ENCODE data around the gene TMEM151A. TPM values are rescaled to one million over a fixed set of nuclear protein-coding genes. Genes with fewer than 3 reads are reported as not detected.
"Not testable (repeated sequence)": the region's sequence is repeated elsewhere in the genome, so short reads cannot be mapped to it uniquely, and the experiment has no call there.

The TMEM151A gene
- polyA plus RNA-seq, 3 donors from 2014 or later = not detected

DNA sequence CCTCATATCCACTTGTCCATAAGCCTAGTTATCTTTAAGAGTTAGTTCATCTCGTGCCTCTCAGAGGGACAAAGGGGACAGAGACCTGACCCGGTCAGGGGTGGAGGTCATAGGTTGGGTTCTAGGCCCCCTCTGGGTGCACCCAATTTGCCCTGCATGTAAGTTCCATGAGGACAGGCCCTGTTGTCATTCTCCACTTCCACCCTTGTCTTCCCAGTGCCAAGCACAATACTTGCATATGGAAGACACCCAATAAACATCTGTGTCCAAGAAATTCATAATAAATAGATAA lies 1.4 kb upstream of the TMEM151A start:
- Mint-ChIP-seq H3K27ac (no peak overlapping the region), H3K36me3 (peaks cover 0 to 4% (median 3%) of the 10 kb centered on the region in 3 donors), H3K9me3 (peaks cover 0 to 2% (median 0%) of the 10 kb centered on the region in 6 donors), H3K4me1 (peaks cover 35 to 37% of the 10 kb centered on the region in 2 donors), H3K4me3 (peak overlapping the region; percentile 86 to 94 (median 92)), H3K27me3 (ENCODE audit: low read depth in 3 of 3) (peaks cover 10 to 21% (median 15%) of the 10 kb centered on the region in 3 donors)
- DNase-seq = no peak

- peaks cover 35 to 37% of the 10 kb centered on the region in 2 donors for H3K4me1 Mint-ChIP-seq
- no peak overlapping the region for H3K4me3 Mint-ChIP-seq
- peaks cover 0 to 2% (median 0%) of the 10 kb centered on the region in 6 donors for H3K9me3 Mint-ChIP-seq
- no peak for DNase-seq
- H3K27ac Mint-ChIP-seq = no peak overlapping the region
- H3K27me3 Mint-ChIP-seq (ENCODE audit: low read depth in 3 of 3) = peaks cover 10 to 21% (median 15%) of the 10 kb centered on the region in 3 donors
- H3K36me3 Mint-ChIP-seq = peaks cover 0 to 4% (median 3%) of the 10 kb centered on the region in 3 donors
These were observed 390 bp upstream of the TMEM151A start for GRCh38 chr11:66291303-66291705.

DNA sequence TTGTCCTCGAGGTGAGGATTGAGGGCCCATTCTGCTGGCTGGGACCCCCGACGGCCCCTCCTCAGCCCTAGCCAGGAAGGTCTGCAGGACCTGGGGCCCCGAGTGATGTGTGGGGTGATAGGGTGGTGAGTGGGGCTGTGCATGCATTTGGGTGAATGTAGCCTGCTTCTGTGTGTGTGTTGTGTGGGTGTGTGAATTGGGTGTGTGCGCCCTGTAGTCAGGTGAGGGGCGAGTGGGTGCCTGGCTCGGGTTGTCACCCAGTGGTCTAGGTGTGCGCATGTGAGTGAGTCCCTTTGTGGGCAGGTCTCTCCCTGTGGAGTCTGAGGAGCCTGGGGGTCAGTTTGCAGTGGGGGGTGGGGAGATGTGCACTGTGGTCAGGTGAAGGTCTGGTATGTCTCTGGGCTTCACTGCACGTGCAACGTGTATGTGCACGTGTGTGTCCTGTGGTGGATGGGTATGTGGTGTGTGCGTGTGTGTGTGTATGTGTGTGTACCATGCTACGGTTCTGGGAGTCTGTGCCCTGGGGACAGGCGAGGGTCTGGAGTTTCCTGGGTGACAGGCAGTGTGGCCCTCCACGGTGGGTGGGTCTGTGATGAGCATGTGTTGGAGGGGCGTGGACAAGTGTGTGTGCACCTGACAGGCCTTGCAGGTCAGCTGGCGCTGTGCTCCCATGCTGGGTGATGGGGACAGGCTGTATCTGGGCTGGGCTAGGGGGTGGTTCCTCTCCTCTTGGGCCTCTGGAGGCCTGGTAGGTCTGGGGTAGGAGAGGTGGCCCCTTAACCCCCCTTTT lies 1.0 kb downstream of the TMEM151A start:
- H3K9me3 Mint-ChIP-seq = peaks cover 0 to 2% (median 0%) of the 10 kb centered on the region in 6 donors
- peak overlapping the region in 4 of 5 donors; percentile 18 to 61 (median 40) for H3K4me3 Mint-ChIP-seq
- DNase-seq = no peak
- H3K27me3 Mint-ChIP-seq (ENCODE audit: low read depth in 3 of 3) = peaks cover 11 to 21% (median 17%) of the 10 kb centered on the region in 3 donors
- H3K27ac Mint-ChIP-seq = no peak overlapping the region
- H3K36me3 Mint-ChIP-seq = peaks cover 0 to 4% (median 3%) of the 10 kb centered on the region in 3 donors
- peaks cover 28 to 32% of the 10 kb centered on the region in 2 donors for H3K4me1 Mint-ChIP-seq

GRCh38 chr11:66293352-66293751 lies 1.7 kb downstream of the TMEM151A start:
- H3K9me3 Mint-ChIP-seq = peaks cover 0 to 2% (median 0%) of the 10 kb centered on the region in 6 donors
- peaks cover 0 to 4% (median 3%) of the 10 kb centered on the region in 3 donors for H3K36me3 Mint-ChIP-seq
- no peak for DNase-seq
- peaks cover 25 to 27% of the 10 kb centered on the region in 2 donors for H3K4me1 Mint-ChIP-seq
- H3K27ac Mint-ChIP-seq = no peak overlapping the region
- peak overlapping the region in 1 of 5 donors; percentile 38 for H3K4me3 Mint-ChIP-seq
- peaks cover 11 to 20% (median 19%) of the 10 kb centered on the region in 3 donors for H3K27me3 Mint-ChIP-seq (ENCODE audit: low read depth in 3 of 3)

- no peak for DNase-seq
- H3K4me3 Mint-ChIP-seq = no peak overlapping the region
- peaks cover 0 to 2% (median 0%) of the 10 kb centered on the region in 6 donors for H3K9me3 Mint-ChIP-seq
- H3K4me1 Mint-ChIP-seq = peaks cover 22 to 25% of the 10 kb centered on the region in 2 donors
- no peak overlapping the region for H3K27ac Mint-ChIP-seq
- H3K36me3 Mint-ChIP-seq = peaks cover 0 to 4% (median 3%) of the 10 kb centered on the region in 3 donors
- H3K27me3 Mint-ChIP-seq (ENCODE audit: low read depth in 3 of 3) = peaks cover 10 to 18% (median 17%) of the 10 kb centered on the region in 3 donors
These were observed 2.3 kb downstream of the TMEM151A start for GRCh38 chr11:66293777-66294625.

GRCh38 chr11:66294626-66295620 lies 3.2 kb downstream of the TMEM151A start:
- Mint-ChIP-seq H3K4me1 (peaks cover 12 to 16% of the 10 kb centered on the region in 2 donors), H3K27me3 (ENCODE audit: low read depth in 3 of 3) (peaks cover 4 to 15% (median 8%) of the 10 kb centered on the region in 3 donors), H3K4me3 (no peak overlapping the region), H3K27ac (no peak overlapping the region), H3K36me3 (peaks cover 0 to 4% (median 0%) of the 10 kb centered on the region in 3 donors), H3K9me3 (peaks cover 0 to 2% (median 0%) of the 10 kb centered on the region in 6 donors)
- DNase-seq = no peak

GRCh38 chr11:66297610-66298009 lies 5.9 kb downstream of the TMEM151A start:
- Mint-ChIP-seq H3K9me3 (peaks cover 0 to 2% (median 0%) of the 10 kb centered on the region in 6 donors), H3K27me3 (ENCODE audit: low read depth in 3 of 3) (peaks cover 4 to 7% (median 6%) of the 10 kb centered on the region in 3 donors), H3K4me3 (no peak overlapping the region), H3K27ac (no peak overlapping the region), H3K36me3 (peaks cover 0 to 3% (median under 1%) of the 10 kb centered on the region in 3 donors), H3K4me1 (peaks cover 0 to 4% of the 10 kb centered on the region in 2 donors)
- no peak for DNase-seq

- no peaks in the 10 kb centered on the region for H3K4me1 Mint-ChIP-seq
- no peak overlapping the region for H3K27ac Mint-ChIP-seq
- no peak for DNase-seq
- H3K27me3 Mint-ChIP-seq (ENCODE audit: low read depth in 3 of 3) = peaks cover 1 to 4% (median 2%) of the 10 kb centered on the region in 3 donors
- peaks cover 0 to 2% (median 0%) of the 10 kb centered on the region in 6 donors for H3K9me3 Mint-ChIP-seq
- H3K36me3 Mint-ChIP-seq = peaks cover 0 to 3% (median 0%) of the 10 kb centered on the region in 3 donors
- no peak overlapping the region for H3K4me3 Mint-ChIP-seq
These were observed 7.5 kb downstream of the TMEM151A start for GRCh38 chr11:66299186-66299585.

DNA sequence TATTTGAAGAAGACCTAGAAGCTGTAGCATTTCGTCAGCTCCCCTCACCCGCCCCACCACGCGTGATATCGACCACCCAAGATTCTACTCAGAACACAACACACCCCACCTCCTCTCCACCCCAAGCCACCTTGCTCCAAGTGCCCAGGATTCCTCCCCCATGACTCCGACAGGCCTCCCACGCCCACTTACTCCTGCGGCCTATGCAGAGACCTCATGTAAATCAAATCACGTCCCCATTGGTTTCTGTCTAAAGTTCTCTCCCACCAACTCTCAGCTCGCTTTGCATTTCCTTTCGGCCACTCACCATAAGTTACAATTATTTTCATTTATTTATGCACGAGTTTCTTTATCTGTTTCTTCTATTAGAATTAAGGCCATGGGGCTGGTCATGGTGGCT lies 11.0 kb downstream of the TMEM151A start:
- Mint-ChIP-seq H3K9me3 (no peaks in the 10 kb centered on the region), H3K27ac (no peak overlapping the region), H3K27me3 (ENCODE audit: low read depth in 3 of 3) (peaks cover 0 to 7% (median 4%) of the 10 kb centered on the region in 3 donors), H3K4me1 (no peaks in the 10 kb centered on the region), H3K36me3 (peaks cover 0 to 3% (median 0%) of the 10 kb centered on the region in 3 donors), H3K4me3 (no peak overlapping the region)
- DNase-seq = no peak

DNA sequence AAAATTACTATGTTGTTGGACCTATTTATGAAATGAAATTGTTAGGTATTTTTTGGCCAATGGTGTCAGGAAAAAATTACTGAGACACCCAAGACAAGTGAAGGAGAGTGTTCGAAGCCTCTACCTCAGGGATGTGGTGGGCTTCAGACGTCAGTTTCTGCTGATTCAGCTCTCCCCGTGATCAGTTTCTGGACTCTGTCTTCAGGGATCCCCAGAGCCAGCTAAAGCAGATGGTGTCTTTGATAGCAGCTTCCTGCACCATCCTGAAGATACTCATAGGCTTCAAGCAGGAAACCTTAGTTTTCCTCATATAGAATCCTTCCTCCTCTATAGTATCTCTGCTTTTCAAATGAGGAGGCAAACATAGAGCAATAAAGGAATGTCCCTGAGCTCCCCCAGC lies 17.8 kb downstream of the TMEM151A start:
- Mint-ChIP-seq H3K27ac (no peak overlapping the region), H3K9me3 (no peaks in the 10 kb centered on the region), H3K4me1 (peaks cover 10 to 11% of the 10 kb centered on the region in 2 donors), H3K36me3 (no peaks in the 10 kb centered on the region), H3K27me3 (ENCODE audit: low read depth in 3 of 3) (peaks cover 7 to 12% (median 9%) of the 10 kb centered on the region in 3 donors), H3K4me3 (no peak overlapping the region)
- no peak for DNase-seq

GRCh38 chr11:66310324-66310723 lies 18.6 kb downstream of the TMEM151A start:
- Mint-ChIP-seq H3K4me3 (no peak overlapping the region), H3K27me3 (ENCODE audit: low read depth in 3 of 3) (peaks cover 8 to 11% (median 9%) of the 10 kb centered on the region in 3 donors), H3K4me1 (peaks cover 11% of the 10 kb centered on the region in 2 donors), H3K27ac (no peak overlapping the region), H3K9me3 (no peaks in the 10 kb centered on the region), H3K36me3 (no peaks in the 10 kb centered on the region)
- DNase-seq = no peak

DNA sequence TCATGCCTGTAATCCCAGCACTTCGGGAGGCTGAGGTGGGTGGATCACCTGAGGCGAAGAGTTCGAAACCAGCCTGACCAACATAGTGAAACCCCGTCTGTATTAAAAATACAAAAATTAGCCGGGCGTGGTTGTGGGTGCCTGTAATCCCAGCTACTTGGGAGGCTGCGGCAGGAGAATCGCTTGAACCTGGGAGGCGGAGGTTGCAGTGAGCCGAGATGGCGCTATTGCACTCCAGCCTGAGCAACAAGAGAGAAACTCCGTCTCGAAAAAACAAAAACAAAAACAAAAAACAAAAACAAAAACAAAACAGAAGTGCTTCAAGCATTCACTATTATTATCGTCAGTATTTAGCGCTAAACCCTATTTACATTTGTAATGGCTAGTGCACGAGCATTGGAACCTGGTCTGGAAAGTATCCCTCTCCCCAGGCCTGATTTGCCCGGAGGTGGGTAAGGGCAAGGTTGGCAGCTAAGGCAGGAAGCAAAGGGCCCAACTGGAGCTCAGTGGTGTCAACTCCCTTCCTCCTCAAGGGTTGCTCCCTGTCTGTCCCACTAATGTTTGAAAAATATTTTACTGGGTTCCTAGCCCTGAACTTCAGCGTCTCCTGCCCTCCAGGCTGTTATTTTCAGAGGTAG lies 19.2 kb downstream of the TMEM151A start:
- Mint-ChIP-seq H3K27me3 (ENCODE audit: low read depth in 3 of 3) (peaks cover 9 to 15% (median 11%) of the 10 kb centered on the region in 3 donors), H3K4me3 (peak overlapping the region in 1 of 5 donors; percentile 9), H3K4me1 (peaks cover 11 to 13% of the 10 kb centered on the region in 2 donors)
- DNase-seq, H3K36me3 Mint-ChIP-seq, H3K9me3 Mint-ChIP-seq, H3K27ac Mint-ChIP-seq: not testable (repeated sequence)
